NT2/D1 (cell line): ENCODE measurements around the gene CDK16.
A peak's percentile ranks its signal among the peaks of the same experiment; 100 is the strongest.

ENCODE experiments used
- DNase-seq: peaks from one replicate; pipeline ENCODE4 v3.0.0-alpha.2; 2011; ENCODE audit warnings: low read depth, low spot score
- H3K27me3 ChIP-seq: 2 replicates; pipeline ENCODE4 v1.6.0; 2011; ENCODE audit warnings: mild to moderate bottlenecking; ENCODE audit not compliant: insufficient read length, insufficient read depth
- H3K36me3 ChIP-seq: 2 replicates; pipeline ENCODE4 v1.6.1; 2011; ENCODE audit warnings: mild to moderate bottlenecking, low read length, mixed read lengths; ENCODE audit not compliant: insufficient read depth, insufficient read length
- H3K4me1 ChIP-seq: 2 replicates; pipeline ENCODE4 v1.5.1; 2011; ENCODE audit not compliant: insufficient read depth, insufficient read length
- H3K4me3 ChIP-seq: 2 replicates; pipeline ENCODE4 v1.5.1; 2011; ENCODE audit warnings: low read depth; ENCODE audit not compliant: insufficient read length
- H3K9ac ChIP-seq: 2 replicates; pipeline ENCODE4 v1.6.0; 2011; ENCODE audit warnings: low read depth; ENCODE audit not compliant: insufficient read length
- H3K9me3 ChIP-seq: 2 replicates; pipeline ENCODE4 v1.5.1; 2011; ENCODE audit warnings: mild to moderate bottlenecking, low read length; ENCODE audit not compliant: insufficient read depth
- SUZ12 ChIP-seq: IDR thresholded peaks from 2 replicates; pipeline ENCODE4 v1.6.1; 2011; ENCODE audit not compliant: insufficient read length, insufficient read depth; ENCODE audit errors: extremely low read depth
- YY1 ChIP-seq: IDR thresholded peaks from 2 replicates; pipeline ENCODE4 v1.6.1; 2011; ENCODE audit not compliant: insufficient read length, insufficient read depth
- ZNF274 ChIP-seq: IDR thresholded peaks from 2 replicates; pipeline ENCODE4 v1.6.1; 2011; ENCODE audit warnings: mild to moderate bottlenecking, low read depth, low read length

The CDK16 gene

DNA sequence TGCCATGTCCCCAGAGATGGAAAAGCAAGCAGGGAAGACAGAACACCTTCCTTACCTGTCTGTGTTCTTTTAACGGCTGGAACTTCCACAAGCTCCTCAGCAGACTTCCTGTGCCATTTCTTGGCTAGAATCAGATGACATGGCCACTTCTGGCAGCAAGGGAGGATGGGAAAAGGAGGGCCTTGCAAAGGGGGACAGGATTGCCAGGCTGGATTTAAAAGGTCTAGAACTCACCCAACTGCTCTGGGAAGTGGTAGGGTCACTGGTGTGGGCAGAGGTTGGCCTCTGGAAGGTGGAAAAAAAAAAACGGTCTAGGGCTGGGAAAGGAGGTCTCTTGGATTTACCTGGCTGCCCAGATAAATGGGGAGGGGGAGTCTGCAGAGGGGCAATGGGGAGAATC lies 12.7 kb downstream of the CDK16 start:
- H3K27me3 ChIP-seq, result no peaks in the 10 kb centered on the region
- H3K9me3 ChIP-seq, result no peaks in the 10 kb centered on the region
- peaks cover 44% of the 10 kb centered on the region for H3K36me3 ChIP-seq
- DNase-seq, result no peak
- TF ChIP-seq ZNF274, result no peak
- TF ChIP-seq YY1, result no peak
- TF ChIP-seq SUZ12, result no peak
- no peak overlapping the region for H3K4me3 ChIP-seq
- no peak overlapping the region for H3K9ac ChIP-seq
- H3K4me1 ChIP-seq, result peaks cover 5% of the 10 kb centered on the region

GRCh38 chrX:47232197-47232802 lies 13.8 kb downstream of the CDK16 start:
- H3K36me3 ChIP-seq, result peaks cover 33% of the 10 kb centered on the region
- peak overlapping the region; percentile 86 for H3K4me3 ChIP-seq
- no peak for TF ChIP-seq SUZ12
- no peak for TF ChIP-seq ZNF274
- no peak for TF ChIP-seq YY1
- H3K9ac ChIP-seq, result peak overlapping the region; percentile 94
- H3K4me1 ChIP-seq, result peaks cover 5% of the 10 kb centered on the region
- no peaks in the 10 kb centered on the region for H3K9me3 ChIP-seq
- no peaks in the 10 kb centered on the region for H3K27me3 ChIP-seq
- DNase-seq, result no peak

- TF ChIP-seq YY1 (peak; percentile 71), ZNF274 (no peak)
- peak; percentile 43 for DNase-seq
- H3K27me3 ChIP-seq, result no peaks in the 10 kb centered on the region
Observed at GRCh38 chrX:47232803-47233332, 14.4 kb downstream of the CDK16 start, which contains the start of gene USP11. TSS of gene USP11 (plus strand) at chrX:47233009. CDS start at chrX:47233044, 35 bp downstream.

GRCh38 chrX:47233333-47234113 lies 15.0 kb downstream of the CDK16 start:
- Histone ChIP-seq H3K36me3 (peaks cover 21% of the 10 kb centered on the region), H3K4me3 (peak overlapping the region; percentile 86), H3K4me1 (peaks cover 5% of the 10 kb centered on the region), H3K9me3 (no peaks in the 10 kb centered on the region), H3K9ac (peak overlapping the region; percentile 94), H3K27me3 (no peaks in the 10 kb centered on the region)
- peak; percentile 88 for DNase-seq
- no peak for TF ChIP-seq SUZ12
- peak; percentile 60 for TF ChIP-seq YY1

More at GRCh38 chrX:47232803-47233332, 14.4 kb downstream of the CDK16 start, which contains the start of gene USP11:
- peak within 1 kb of the TSS; percentile 86 for H3K4me3 ChIP-seq
- peaks cover 5% of the 10 kb centered on the region for H3K4me1 ChIP-seq
- H3K9ac ChIP-seq, result peak within 1 kb of the TSS; percentile 94
- H3K36me3 ChIP-seq, result peaks cover 27% of the 10 kb centered on the region
- no peaks in the 10 kb centered on the region for H3K9me3 ChIP-seq

DNA sequence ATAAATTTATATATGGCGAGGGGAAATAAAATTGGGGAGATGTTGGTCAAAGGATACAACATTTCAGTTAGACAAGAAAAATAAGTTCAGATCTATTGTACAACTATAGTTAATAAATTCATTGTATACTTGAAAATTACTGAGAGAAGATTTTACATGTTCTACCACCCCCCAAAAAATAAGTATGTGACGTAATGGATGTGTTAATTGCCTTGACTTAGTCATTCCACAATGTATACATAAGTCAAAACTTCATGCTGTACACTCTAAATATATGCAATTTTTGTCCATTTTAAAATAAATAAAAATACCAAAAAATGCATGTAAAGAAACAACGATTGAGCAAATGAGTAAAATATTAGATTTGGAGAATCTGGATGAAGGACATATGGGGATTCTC lies 16.1 kb downstream of the CDK16 start:
- DNase-seq, result no peak
- peaks cover 5% of the 10 kb centered on the region for H3K4me1 ChIP-seq
- no peak overlapping the region for H3K4me3 ChIP-seq
- H3K27me3 ChIP-seq, result no peaks in the 10 kb centered on the region
- H3K36me3 ChIP-seq, result peaks cover 17% of the 10 kb centered on the region
- TF ChIP-seq ZNF274 (no peak), YY1 (no peak), SUZ12 (no peak)
- H3K9me3 ChIP-seq, result no peaks in the 10 kb centered on the region
- no peak overlapping the region for H3K9ac ChIP-seq

- Histone ChIP-seq H3K27me3 (no peaks in the 10 kb centered on the region), H3K4me3 (no peak overlapping the region), H3K9ac (no peak overlapping the region), H3K9me3 (no peaks in the 10 kb centered on the region), H3K4me1 (peaks cover 5% of the 10 kb centered on the region), H3K36me3 (peaks cover 19% of the 10 kb centered on the region)
- DNase-seq, result no peak
- TF ChIP-seq YY1 (no peak), ZNF274 (no peak), SUZ12 (no peak)
Observed at GRCh38 chrX:47235691-47236103, 17.2 kb downstream of the CDK16 start.

DNA sequence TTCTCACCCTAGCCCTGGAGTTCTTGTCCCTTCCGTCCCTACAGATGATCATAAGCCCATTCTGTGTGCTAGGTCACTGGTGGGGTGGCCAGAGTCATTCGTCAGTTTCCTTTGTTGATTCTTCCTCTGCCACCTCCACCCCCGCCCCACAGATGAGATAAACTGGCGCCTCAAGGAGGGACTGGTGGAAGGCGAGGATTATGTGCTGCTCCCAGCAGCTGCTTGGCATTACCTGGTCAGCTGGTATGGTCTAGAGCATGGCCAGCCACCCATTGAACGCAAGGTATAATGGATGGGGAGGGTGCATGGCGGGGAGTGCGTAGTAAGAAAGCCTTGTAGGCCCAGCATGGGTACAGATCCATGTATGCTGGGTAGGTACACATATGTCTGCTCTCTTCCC lies 20.7 kb downstream of the CDK16 start:
- peaks cover 49% of the 10 kb centered on the region for H3K36me3 ChIP-seq

More for the DNA sequence above, 20.7 kb downstream of the CDK16 start:
- Histone ChIP-seq H3K27me3 (no peaks in the 10 kb centered on the region), H3K9ac (no peak overlapping the region), H3K4me1 (peaks cover 2% of the 10 kb centered on the region), H3K4me3 (no peak overlapping the region), H3K9me3 (no peaks in the 10 kb centered on the region)
- DNase-seq, result no peak
- no peak for TF ChIP-seq ZNF274
- no peak for TF ChIP-seq YY1
- TF ChIP-seq SUZ12, result no peak
